Naive thymus-derived CD8-positive, alpha-beta T cell (primary cell): ENCODE data around the gene MCCC1. TPM values are rescaled to one million over a fixed set of nuclear protein-coding genes. Genes with fewer than 3 reads are reported as not detected.
A peak's percentile ranks its signal among the peaks of the same experiment; 100 is the strongest.

ENCODE experiments used
- ATAC-seq, 2 donors: fragments of 150-1000 bp; cut with Tn5 transposase in 1 of 2; sonication (Bioruptor Pico), chemical (Tn5 transposase) in 1 of 2; 1 replicate in 1 of 2; 2 replicates in 1 of 2; pipeline ENCODE4 v1.10.0; 2021; ENCODE audit warnings: mild to moderate bottlenecking in 2 of 2, moderate library complexity in 2 of 2
- POLR2A ChIA-PET: fragments of 350-600 bp; sonication (Branson Sonifier 250); formaldehyde crosslinking; loops from one replicate; lab custom pipeline; 2021; ENCODE audit warnings: antibody characterized with exemption; lab: Charles Lee
- DNase-seq, 10 donors: peaks; one replicate each; pipeline versions ENCODE4 v3.0.0 to v3.0.0-alpha.2; 2020 to 2022
- H3K27ac Mint-ChIP-seq, 10 donors: one replicate each; pipeline ENCODE4 v1.8.0; 2020 to 2022; ENCODE audit warnings: mild to moderate bottlenecking in 10 of 10, mixed read lengths in 10 of 10, moderate library complexity in 4 of 10, inconsistent platforms in 1 of 10
- H3K27me3 Mint-ChIP-seq, 5 donors: one replicate each; pipeline ENCODE4 v1.8.0; 2021 to 2022; ENCODE audit warnings: mixed read lengths in 5 of 5
- H3K36me3 Mint-ChIP-seq, 3 donors: one replicate each; pipeline ENCODE4 v1.8.0; 2020 to 2022; ENCODE audit warnings: mixed read lengths in 3 of 3, mild to moderate bottlenecking in 2 of 3, inconsistent platforms in 1 of 3
- H3K4me1 Mint-ChIP-seq, 4 donors: one replicate each; pipeline ENCODE4 v1.8.0; 2021 to 2022; ENCODE audit warnings: mixed read lengths in 4 of 4
- H3K4me3 Mint-ChIP-seq, 10 donors: one replicate each; pipeline ENCODE4 v1.8.0; 2020 to 2022; ENCODE audit warnings: mild to moderate bottlenecking in 10 of 10, mixed read lengths in 10 of 10, moderate library complexity in 6 of 10, inconsistent platforms in 1 of 10
- H3K9me3 Mint-ChIP-seq, 9 donors: one replicate each; pipeline ENCODE4 v1.8.0; 2020 to 2022; ENCODE audit warnings: mixed read lengths in 9 of 9, mild to moderate bottlenecking in 3 of 9, inconsistent platforms in 1 of 9, moderate library complexity in 1 of 9
- polyA plus RNA-seq, 3 donors: library from polyadenylated mRNA; unstranded; fragments of 300-500 nt; fragmentation: Illumina TruSeq; gene quantifications; one replicate each; pipeline ENCODE4 v1.2.3, GENCODE V29; 2021
- total RNA-seq, 8 experiments: library from RNA in 2 of 8; stranded (reverse) in 2 of 8; gene quantifications; one replicate each; pipeline ENCODE4 v1.2.3 and lab custom pipeline; 2021 to 2026

Gene MCCC1
- 10 to 100 TPM; 33.2 to 36.5 TPM for total RNA-seq
- 10 to 100 TPM; 24.8 to 36.7 (median 29.2) TPM for polyA plus RNA-seq
- total RNA-seq (lab: John Stamatoyannopoulos, UW), result 25.0 to 46.3 (median 32.9) reads per million in 6 experiments

GRCh38 chr3:183099026-183099837, at the start of gene MCCC1:
TSS of gene MCCC1 (minus strand) at chr3:183099496. CDS start at chr3:183099440, 56 bp downstream.
- Mint-ChIP-seq H3K36me3 (peaks cover 0 to 10% (median 4%) of the 10 kb centered on the region in 3 donors), H3K27ac (peak within 1 kb of the TSS; percentile 94 to 99 (median 98)), H3K9me3 (no peaks in the 10 kb centered on the region), H3K4me1 (peaks cover 18 to 44% (median 42%) of the 10 kb centered on the region in 4 donors), H3K4me3 (peak within 1 kb of the TSS; percentile 94 to 99 (median 97)), H3K27me3 (no peaks in the 10 kb centered on the region)
- POLR2A ChIA-PET, result interaction anchor here (0.9 kb wide), 2 partner anchors 118 to 289 kb away, joined by 3 read pairs; partner anchors contain the start of gene DCUN1D1
- peak; percentile 98 for ATAC-seq
- DNase-seq, result peak; percentile 91 to 98 (median 96)

DNA sequence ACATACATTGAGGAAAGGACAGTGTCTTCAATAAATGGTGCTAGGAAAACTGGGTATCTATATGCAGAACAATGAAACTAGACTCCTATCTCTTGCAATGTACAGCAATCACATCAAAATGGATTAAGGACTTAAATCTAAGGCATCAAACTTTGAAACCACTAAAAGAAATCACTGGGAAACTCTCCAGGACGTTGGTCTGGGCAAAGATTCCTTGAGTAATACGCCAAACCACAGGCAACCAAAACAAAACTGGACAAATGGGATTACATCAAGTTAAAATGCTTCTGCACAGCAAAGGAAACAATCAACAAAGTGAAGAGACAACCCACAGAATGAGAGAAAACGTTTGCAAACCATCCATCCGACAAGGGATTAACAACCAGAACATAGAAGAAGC, 48.8 kb upstream of the MCCC1 start:
- Mint-ChIP-seq H3K9me3 (no peaks in the 10 kb centered on the region), H3K4me3 (peak overlapping the region in 1 of 10 donors; percentile 14), H3K4me1 (peaks cover 0 to 2% (median 0%) of the 10 kb centered on the region in 4 donors), H3K27ac (no peak overlapping the region), H3K36me3 (no peaks in the 10 kb centered on the region), H3K27me3 (peaks cover 0 to 17% (median 0%) of the 10 kb centered on the region in 5 donors)
- ATAC-seq (no peak), DNase-seq (no peak)
- POLR2A ChIA-PET, result no interaction called here

- no peak overlapping the region for H3K4me3 Mint-ChIP-seq
- POLR2A ChIA-PET, result no interaction called here
- no peak overlapping the region for H3K27ac Mint-ChIP-seq
- ATAC-seq (no peak), DNase-seq (no peak)
- H3K27me3 Mint-ChIP-seq, result peaks cover 0 to 14% (median 0%) of the 10 kb centered on the region in 5 donors
- H3K4me1 Mint-ChIP-seq, result no peaks in the 10 kb centered on the region
- no peaks in the 10 kb centered on the region for H3K9me3 Mint-ChIP-seq
- H3K36me3 Mint-ChIP-seq, result no peaks in the 10 kb centered on the region
Observed at GRCh38 chr3:183144363-183144762, 45.1 kb upstream of the MCCC1 start.

DNA sequence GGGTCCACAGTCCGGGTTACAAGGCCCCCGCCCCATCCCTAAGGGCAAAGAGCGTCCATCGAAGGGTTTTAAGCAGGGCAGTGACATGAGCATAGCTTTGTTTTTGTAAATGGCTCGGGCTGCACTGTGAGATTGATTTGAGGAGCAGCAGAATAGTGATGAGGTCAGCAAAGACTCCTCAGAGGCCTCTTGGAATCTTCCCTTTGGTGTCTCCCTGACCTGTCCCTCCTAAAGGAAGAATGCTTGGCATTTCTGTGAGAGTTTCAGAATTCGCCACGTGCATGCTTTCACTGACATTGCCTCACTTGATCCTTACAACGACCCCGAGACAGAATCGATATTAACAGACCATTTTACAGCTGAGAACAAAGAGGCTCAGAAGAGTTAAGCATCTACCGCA, 42.9 kb upstream of the MCCC1 start:
- ATAC-seq, result no peak
- H3K9me3 Mint-ChIP-seq, result no peaks in the 10 kb centered on the region

GRCh38 chr3:183134844-183135243, 35.5 kb upstream of the MCCC1 start:
- no peak overlapping the region for H3K27ac Mint-ChIP-seq

More for the DNA sequence above, 42.9 kb upstream of the MCCC1 start:
- H3K27me3 Mint-ChIP-seq, result peaks cover 0 to 5% (median 0%) of the 10 kb centered on the region in 5 donors
- DNase-seq, result no peak
- POLR2A ChIA-PET, result no interaction called here
- H3K4me3 Mint-ChIP-seq, result no peak overlapping the region
- no peaks in the 10 kb centered on the region for H3K4me1 Mint-ChIP-seq
- H3K36me3 Mint-ChIP-seq, result no peaks in the 10 kb centered on the region
- peak overlapping the region in 2 of 10 donors; percentile 41 to 82 for H3K27ac Mint-ChIP-seq

GRCh38 chr3:183132409-183132808, 33.1 kb upstream of the MCCC1 start:
- no peak for DNase-seq

More at GRCh38 chr3:183134844-183135243, 35.5 kb upstream of the MCCC1 start:
- Mint-ChIP-seq H3K4me1 (peaks cover 0 to 14% (median 0%) of the 10 kb centered on the region in 4 donors), H3K27me3 (peaks cover 0 to 1% (median 0%) of the 10 kb centered on the region in 5 donors), H3K4me3 (no peak overlapping the region), H3K36me3 (peaks cover 0 to 25% (median 23%) of the 10 kb centered on the region in 3 donors), H3K9me3 (peaks cover 0 to 12% (median 2%) of the 10 kb centered on the region in 9 donors)
- POLR2A ChIA-PET, result no interaction called here
- DNase-seq, result no peak
- ATAC-seq, result no peak

GRCh38 chr3:183131735-183132134, 32.4 kb upstream of the MCCC1 start:
- ATAC-seq, result no peak
- Mint-ChIP-seq H3K4me3 (no peak overlapping the region), H3K9me3 (peaks cover 0 to 23% (median 11%) of the 10 kb centered on the region in 9 donors), H3K36me3 (peaks cover 11 to 34% (median 28%) of the 10 kb centered on the region in 3 donors), H3K27ac (no peak overlapping the region), H3K27me3 (peaks cover 0 to 1% (median 0%) of the 10 kb centered on the region in 5 donors), H3K4me1 (peaks cover 0 to 14% (median under 1%) of the 10 kb centered on the region in 4 donors)
- no peak for DNase-seq
- POLR2A ChIA-PET, result no interaction called here

More at GRCh38 chr3:183132409-183132808, 33.1 kb upstream of the MCCC1 start:
- POLR2A ChIA-PET, result no interaction called here
- Mint-ChIP-seq H3K4me1 (peaks cover 0 to 14% (median under 1%) of the 10 kb centered on the region in 4 donors), H3K9me3 (peaks cover 0 to 23% (median 11%) of the 10 kb centered on the region in 9 donors), H3K27me3 (peaks cover 0 to 1% (median 0%) of the 10 kb centered on the region in 5 donors), H3K4me3 (no peak overlapping the region), H3K27ac (peak overlapping the region in 2 of 10 donors; percentile 22 to 75), H3K36me3 (peaks cover 11 to 34% (median 28%) of the 10 kb centered on the region in 3 donors)
- ATAC-seq, result no peak

- Mint-ChIP-seq H3K36me3 (peaks cover 11 to 34% (median 28%) of the 10 kb centered on the region in 3 donors), H3K27me3 (peaks cover 0 to 1% (median 0%) of the 10 kb centered on the region in 5 donors), H3K27ac (no peak overlapping the region), H3K4me3 (no peak overlapping the region), H3K4me1 (peaks cover 0 to 14% (median under 1%) of the 10 kb centered on the region in 4 donors), H3K9me3 (peaks cover 0 to 23% (median 11%) of the 10 kb centered on the region in 9 donors)
- ATAC-seq (no peak), DNase-seq (no peak)
- POLR2A ChIA-PET, result no interaction called here
Observed at GRCh38 chr3:183131186-183131725, 32.0 kb upstream of the MCCC1 start.

- ATAC-seq, result no peak
- no peak for DNase-seq
- H3K27ac Mint-ChIP-seq, result no peak overlapping the region
- peaks cover 0 to 9% (median under 1%) of the 10 kb centered on the region in 4 donors for H3K4me1 Mint-ChIP-seq
- peaks cover 11 to 25% (median 17%) of the 10 kb centered on the region in 3 donors for H3K36me3 Mint-ChIP-seq
- POLR2A ChIA-PET, result no interaction called here
- peaks cover 0 to 1% (median 0%) of the 10 kb centered on the region in 5 donors for H3K27me3 Mint-ChIP-seq
- H3K9me3 Mint-ChIP-seq, result peaks cover 0 to 23% (median 11%) of the 10 kb centered on the region in 9 donors
- no peak overlapping the region for H3K4me3 Mint-ChIP-seq
Observed at GRCh38 chr3:183129243-183129642, 29.9 kb upstream of the MCCC1 start.

- Mint-ChIP-seq H3K4me3 (no peak overlapping the region), H3K9me3 (peaks cover 0 to 23% (median 11%) of the 10 kb centered on the region in 9 donors), H3K27ac (no peak overlapping the region), H3K4me1 (peaks cover 0 to 4% (median under 1%) of the 10 kb centered on the region in 4 donors), H3K27me3 (peaks cover 0 to 1% (median 0%) of the 10 kb centered on the region in 5 donors), H3K36me3 (peaks cover 11 to 25% (median 13%) of the 10 kb centered on the region in 3 donors)
- ATAC-seq (no peak), DNase-seq (no peak)
- POLR2A ChIA-PET, result no interaction called here
Observed at GRCh38 chr3:183128709-183129108, 29.4 kb upstream of the MCCC1 start.

DNA sequence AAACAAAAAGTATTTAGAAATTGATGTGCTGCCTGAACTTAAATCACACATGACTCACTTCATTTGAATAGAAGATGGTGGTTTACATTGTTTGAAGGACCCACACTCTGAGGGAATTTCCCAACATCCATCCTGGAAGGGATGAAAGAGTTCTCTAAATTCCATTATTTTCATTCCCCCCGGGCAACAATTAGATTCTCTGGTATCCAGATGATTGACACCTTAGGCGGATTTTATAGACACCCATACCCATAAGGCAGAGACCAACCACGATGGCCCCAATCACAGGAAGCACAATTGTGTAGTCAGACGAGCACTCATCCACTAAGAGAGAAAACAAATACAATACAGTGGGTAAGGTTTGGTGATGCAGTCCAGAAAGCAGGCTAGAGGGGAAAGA, 24.6 kb upstream of the MCCC1 start:
- peaks cover 0 to 3% (median 0%) of the 10 kb centered on the region in 4 donors for H3K4me1 Mint-ChIP-seq
- DNase-seq (no peak), ATAC-seq (no peak)
- POLR2A ChIA-PET, result interaction anchor here (1.2 kb wide), 1 partner anchor 257 kb away, joined by 3 read pairs; no protein-coding TSS in a partner anchor
- peaks cover 2% of the 10 kb centered on the region in 3 donors for H3K36me3 Mint-ChIP-seq
- H3K4me3 Mint-ChIP-seq, result no peak overlapping the region
- no peak overlapping the region for H3K27ac Mint-ChIP-seq
- H3K9me3 Mint-ChIP-seq, result peaks cover 0 to 2% (median under 1%) of the 10 kb centered on the region in 9 donors
- peaks cover 0 to 1% (median 0%) of the 10 kb centered on the region in 5 donors for H3K27me3 Mint-ChIP-seq

DNA sequence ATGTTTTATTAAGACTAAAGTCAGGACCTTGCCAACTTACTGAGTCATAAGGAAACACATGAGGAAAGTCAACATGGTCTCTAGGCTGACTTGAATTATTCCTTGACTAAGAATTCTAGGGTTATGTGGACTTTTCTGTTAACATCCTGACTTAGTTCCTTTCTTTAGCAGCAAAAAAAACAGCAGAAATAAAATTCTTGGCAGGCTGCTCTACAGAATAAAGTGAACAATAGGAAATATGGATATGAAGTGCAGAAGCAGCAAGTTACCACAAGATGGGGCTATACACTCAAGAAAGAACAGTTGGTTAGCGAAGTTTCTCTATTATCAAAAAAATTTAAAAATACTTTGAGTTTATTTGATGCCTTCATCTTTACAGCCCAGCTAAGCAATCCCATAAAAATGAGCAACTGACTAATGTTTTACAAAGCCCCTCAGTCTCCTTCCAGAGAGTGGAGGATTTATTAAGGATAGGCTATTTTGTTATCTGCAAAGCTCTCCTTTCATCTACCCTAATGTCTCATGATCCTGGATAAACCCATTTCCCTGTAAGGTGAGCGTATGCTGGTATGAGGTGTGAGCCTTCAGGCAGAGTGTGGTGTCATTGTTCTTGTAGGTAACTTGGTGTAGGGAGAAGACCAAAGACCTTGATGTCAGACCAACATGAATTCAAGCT, 23.1 kb upstream of the MCCC1 start:
- Mint-ChIP-seq H3K9me3 (no peaks in the 10 kb centered on the region), H3K27ac (no peak overlapping the region), H3K36me3 (peaks cover 0 to 2% (median 0%) of the 10 kb centered on the region in 3 donors), H3K4me3 (no peak overlapping the region), H3K4me1 (peaks cover 0 to 2% (median 0%) of the 10 kb centered on the region in 4 donors), H3K27me3 (peaks cover 2 to 6% (median 4%) of the 10 kb centered on the region in 5 donors)
- POLR2A ChIA-PET, result no interaction called here
- peak in 5 of 10 donors; percentile 9 to 62 (median 58) for DNase-seq
- peak; percentile 48 to 57 for ATAC-seq
